Adrenal gland (tissue), 12 donors: ENCODE measurements around the gene MFSD12. TPM values are rescaled to one million over a fixed set of nuclear protein-coding genes. Genes with fewer than 3 reads are reported as not detected.
A peak's percentile ranks its signal among the peaks of the same experiment; 100 is the strongest.

Experiments
- DNase-seq, 7 donors: peaks; one replicate each; pipeline ENCODE4 v3.0.0-alpha.2; 2019 to 2020
- H3K27ac ChIP-seq, 5 donors: fragments of 200-600 bp; sonication (generic) in 4 of 5; 1 replicate in 3 of 5; 2 replicates in 2 of 5; pipeline versions ENCODE4 v1.5.1 to v1.8.0; 2016 to 2020; ENCODE audit warnings: mild to moderate bottlenecking in 1 of 5
- H3K27me3 ChIP-seq: fragments of 200-600 bp; 2 replicates; pipeline ENCODE4 v1.8.0; 2021
- H3K36me3 ChIP-seq, 2 donors: fragments of 200-600 bp; replicated peaks in 1 of 2; 1 replicate in 1 of 2; 2 replicates in 1 of 2; pipeline versions ENCODE4 v1.5.1 to v1.8.0; 2018 to 2022
- H3K4me1 ChIP-seq, 2 donors: fragments of 200-600 bp; replicated peaks in 1 of 2; 1 replicate in 1 of 2; 2 replicates in 1 of 2; pipeline versions ENCODE4 v1.5.1 to v1.8.0; 2018 to 2021
- H3K4me3 ChIP-seq, 4 donors: fragments of 200-600 bp; sonication (generic) in 3 of 4; one replicate each; pipeline ENCODE4 v1.5.1; 2016 to 2018
- H3K9me3 ChIP-seq, 3 donors: fragments of 200-600 bp; sonication (generic) in 1 of 3; replicated peaks in 1 of 3; 1 replicate in 2 of 3; 2 replicates in 1 of 3; pipeline versions ENCODE4 v1.5.1 to v1.8.0; 2016 to 2021
- CTCF ChIP-seq, 6 experiments: fragments of 450-650 bp in 4 of 6; fragments of 200-600 bp in 2 of 6; sonication (generic) in 1 of 6; IDR thresholded peaks; 1 replicate in 5 of 6; 2 replicates in 1 of 6; pipeline versions ENCODE4 v1.5.1 to v1.8.0; 2016 to 2021; ENCODE audit warnings: antibody characterized with exemption in 6 of 6, mild to moderate bottlenecking in 2 of 6, moderate library complexity in 1 of 6
- POLR2A ChIP-seq, 2 donors: fragments of 450-650 bp; IDR thresholded peaks; one replicate each; pipeline ENCODE4 v1.6.1; 2017; ENCODE audit warnings: antibody characterized with exemption in 2 of 2, mild to moderate bottlenecking in 2 of 2, moderate library complexity in 1 of 2
- whole genome bisulfite sequencing, 4 donors: extraction: QIAGEN DNeasy Blood & Tissue Kit in 2 of 4; methylation state at CpG; one replicate each; pipeline versions ENCODE4 v1.1.5 to v1.1.7; 2013 to 2017; 5-methylcytosine and 5-hydroxymethylcytosine counted together
- intact Hi-C, 2 donors: fragments of 100-400 bp; cut with DNase I; formaldehyde crosslinking; loops; one replicate each; pipeline versions ENCODE4 v1.14.1 to v1.15.0; 2022 to 2023
- polyA plus RNA-seq, 3 donors: library from polyadenylated mRNA; stranded (reverse); fragments of 200-250 nt in 2 of 3; fragments of 350-450 nt in 1 of 3; fragmentation: Illumina TruSeq in 1 of 3; extraction: RNeasy Lipid Tissue Mini Kit (QIAGEN cat#74804) in 1 of 3; gene quantifications; one replicate each; pipeline ENCODE4 v1.2.3, GENCODE V29; 2013 to 2014
- total RNA-seq, 9 donors: library from RNA; depleted of rRNA in 4 of 9; stranded (reverse); fragments of >200 nt in 4 of 9; fragments of 120-200 nt in 1 of 9; fragmentation: NEBNext Ultra II Directional in 1 of 9; extraction: Animal tissue kit (Norgen Biotek cat#: 25700) in 1 of 9; gene quantifications; one replicate each; pipeline versions ENCODE4 v1.1.0 to v1.2.4, GENCODE V29; 2013 to 2023
- donor health status: healthy with polysubstance abuse.
- donor health status: Bipolar disorder and iron deficiency.
- donor health status: DM: yes; HTN: yes; CAD: no.
- donor health status: DM: no; HTN: no; CAD: no.
- donor health status: DM: no; HTN: no; CAD: no.
- donor health status: DM: yes; HTN: yes; CAD: no.

MFSD12 gene
- total and polyA plus RNA-seq, 12 donors = 18.5 to 123 (median 61.1) TPM

DNA sequence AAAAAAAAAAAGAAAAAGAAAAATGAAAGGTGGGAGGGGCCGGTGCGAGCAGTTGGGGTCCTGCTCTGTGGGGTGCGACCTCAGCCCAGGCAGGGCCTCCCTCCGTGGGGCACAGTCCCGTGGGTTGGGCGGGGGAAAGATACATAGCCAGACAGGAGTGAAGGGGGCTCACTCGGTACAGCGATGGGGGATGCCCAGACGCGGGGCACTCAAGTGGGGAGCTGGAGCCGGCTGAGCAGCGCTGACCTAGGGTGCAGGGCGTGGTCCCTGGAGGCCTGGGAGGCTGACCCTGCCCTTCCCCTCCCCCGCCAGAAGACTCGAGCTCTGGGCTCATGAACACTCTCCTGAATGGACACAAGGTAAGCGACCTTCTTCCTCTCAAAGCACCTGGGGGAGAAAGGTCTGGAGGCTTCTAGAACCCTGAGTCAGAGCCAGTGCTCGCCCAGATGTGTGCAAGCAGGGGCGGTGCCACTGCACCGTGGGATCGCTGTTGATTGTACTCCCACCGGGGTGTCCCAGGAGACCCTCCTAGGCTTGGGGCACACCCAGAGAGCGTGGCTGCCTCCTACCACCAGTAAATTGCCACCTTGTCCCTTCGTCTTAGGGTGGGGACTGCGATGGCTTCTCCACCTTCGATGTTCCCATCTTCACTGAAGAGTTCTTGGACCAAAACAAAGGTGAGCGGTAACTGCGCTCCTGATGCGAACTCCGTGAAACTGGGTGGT, 18.7 kb upstream of the MFSD12 start:
- H3K27ac ChIP-seq = peak overlapping the region in 3 of 5 donors; percentile 32 to 72 (median 40)

GRCh38 chr19:3575260-3575741, 17.9 kb upstream of the MFSD12 start:
- WGBS, 4 donors = 89 to 95% (median 92%) methylated on average over 18 to 19 of the region's 19 CpGs
- Histone ChIP-seq H3K27ac (no peak overlapping the region), H3K4me1 (peaks cover 11 to 31% of the 10 kb centered on the region in 2 donors), H3K27me3 (no peaks in the 10 kb centered on the region), H3K4me3 (no peak overlapping the region), H3K9me3 (no peaks in the 10 kb centered on the region), H3K36me3 (no peaks in the 10 kb centered on the region)
- TF ChIP-seq CTCF (IDR thresholded peaks at IDR 0.05) (no peak), POLR2A (IDR thresholded peaks at IDR 0.05) (no peak)
- no peak for DNase-seq
- intact Hi-C loops = no loop called here

More for the DNA sequence above, 18.7 kb upstream of the MFSD12 start:
- no peaks in the 10 kb centered on the region for H3K36me3 ChIP-seq
- WGBS, 4 donors = 80 to 92% (median 86%) methylated on average over 15 to 29 of the region's 29 CpGs
- H3K4me1 ChIP-seq = peaks cover 11 to 37% of the 10 kb centered on the region in 2 donors
- intact Hi-C loops = no loop called here
- no peaks in the 10 kb centered on the region for H3K9me3 ChIP-seq
- DNase-seq = no peak
- TF ChIP-seq CTCF (IDR thresholded peaks at IDR 0.05) (no peak), POLR2A (IDR thresholded peaks at IDR 0.05) (no peak)
- H3K4me3 ChIP-seq = peak overlapping the region in 1 of 4 donors; percentile 45
- no peaks in the 10 kb centered on the region for H3K27me3 ChIP-seq

- no peaks in the 10 kb centered on the region for H3K27me3 ChIP-seq
- H3K4me3 ChIP-seq = peak overlapping the region in 2 of 4 donors; percentile 81 to 84
- WGBS, 4 donors = 53 to 81% (median 59%) methylated on average over 28 to 55 of the region's 55 CpGs
- peaks cover 11 to 25% of the 10 kb centered on the region in 2 donors for H3K4me1 ChIP-seq
- no peak for TF ChIP-seq POLR2A (IDR thresholded peaks at IDR 0.05)
- no peak for TF ChIP-seq CTCF (IDR thresholded peaks at IDR 0.05)
- peak; percentile 94 to 100 (median 98) for DNase-seq
- peak overlapping the region in 2 of 5 donors; percentile 29 to 91 for H3K27ac ChIP-seq
- H3K9me3 ChIP-seq = no peaks in the 10 kb centered on the region
- intact Hi-C loops = no loop called here
- no peaks in the 10 kb centered on the region for H3K36me3 ChIP-seq
These were observed 16.7 kb upstream of the MFSD12 start for GRCh38 chr19:3573858-3574637.

DNA sequence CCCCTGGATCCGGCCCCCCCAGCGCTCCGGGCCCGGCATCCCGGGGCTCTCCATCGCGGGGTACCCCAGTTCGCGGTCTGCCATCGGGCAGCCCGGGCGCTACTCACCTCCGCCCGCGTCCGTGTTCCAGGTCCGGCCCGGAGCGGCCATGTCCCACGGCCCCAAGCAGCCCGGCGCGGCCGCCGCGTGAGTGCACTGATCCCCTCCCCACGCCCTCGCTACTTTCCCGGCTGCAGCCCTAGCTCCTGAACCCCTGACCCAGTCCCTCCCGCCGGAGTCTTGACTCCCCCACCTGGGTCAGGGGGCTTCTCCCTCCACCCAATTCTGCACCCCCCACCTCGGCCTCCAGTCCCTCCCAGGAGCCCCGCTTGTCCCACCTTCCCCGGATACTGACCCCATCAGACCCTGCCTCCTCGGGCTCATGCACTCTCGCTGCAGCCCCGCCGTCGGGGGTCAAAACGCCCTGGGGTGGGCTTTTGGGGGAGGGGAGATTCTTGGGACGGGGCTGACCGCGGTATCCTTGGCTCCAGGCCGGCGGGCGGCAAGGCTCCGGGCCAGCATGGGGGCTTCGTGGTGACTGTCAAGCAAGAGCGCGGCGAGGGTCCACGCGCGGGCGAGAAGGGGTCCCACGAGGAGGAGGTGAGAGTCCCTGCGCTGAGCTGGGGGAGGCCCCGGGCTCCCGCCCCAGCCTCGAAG, 15.9 kb upstream of the MFSD12 start:
- no peaks in the 10 kb centered on the region for H3K36me3 ChIP-seq
- intact Hi-C loops = no loop called here
- DNase-seq = peak in 4 of 7 donors; percentile 41 to 54 (median 48)
- no peak for TF ChIP-seq POLR2A (IDR thresholded peaks at IDR 0.05)
- no peak for TF ChIP-seq CTCF (IDR thresholded peaks at IDR 0.05)
- H3K27me3 ChIP-seq = no peaks in the 10 kb centered on the region
- no peaks in the 10 kb centered on the region for H3K9me3 ChIP-seq
- H3K4me3 ChIP-seq = peak overlapping the region; percentile 47 to 84 (median 77)
- peak overlapping the region in 4 of 5 donors; percentile 69 to 91 (median 74) for H3K27ac ChIP-seq
- H3K4me1 ChIP-seq = peaks cover 11 to 25% of the 10 kb centered on the region in 2 donors
- WGBS, 4 donors = 0 to 1% (median 0%) methylated on average over 1 to 60 of the region's 60 CpGs
